HG02798 (cell line): ENCODE data around the gene TAGLN3.

Source experiments
- ATAC-seq: cut with Tn5 transposase; IDR thresholded peaks from one replicate; pipeline ENCODE4 v1.9.1; 2021; ENCODE audit warnings: mild to moderate bottlenecking; ENCODE audit not compliant: unreplicated experiment, poor library complexity

TAGLN3 gene

DNA sequence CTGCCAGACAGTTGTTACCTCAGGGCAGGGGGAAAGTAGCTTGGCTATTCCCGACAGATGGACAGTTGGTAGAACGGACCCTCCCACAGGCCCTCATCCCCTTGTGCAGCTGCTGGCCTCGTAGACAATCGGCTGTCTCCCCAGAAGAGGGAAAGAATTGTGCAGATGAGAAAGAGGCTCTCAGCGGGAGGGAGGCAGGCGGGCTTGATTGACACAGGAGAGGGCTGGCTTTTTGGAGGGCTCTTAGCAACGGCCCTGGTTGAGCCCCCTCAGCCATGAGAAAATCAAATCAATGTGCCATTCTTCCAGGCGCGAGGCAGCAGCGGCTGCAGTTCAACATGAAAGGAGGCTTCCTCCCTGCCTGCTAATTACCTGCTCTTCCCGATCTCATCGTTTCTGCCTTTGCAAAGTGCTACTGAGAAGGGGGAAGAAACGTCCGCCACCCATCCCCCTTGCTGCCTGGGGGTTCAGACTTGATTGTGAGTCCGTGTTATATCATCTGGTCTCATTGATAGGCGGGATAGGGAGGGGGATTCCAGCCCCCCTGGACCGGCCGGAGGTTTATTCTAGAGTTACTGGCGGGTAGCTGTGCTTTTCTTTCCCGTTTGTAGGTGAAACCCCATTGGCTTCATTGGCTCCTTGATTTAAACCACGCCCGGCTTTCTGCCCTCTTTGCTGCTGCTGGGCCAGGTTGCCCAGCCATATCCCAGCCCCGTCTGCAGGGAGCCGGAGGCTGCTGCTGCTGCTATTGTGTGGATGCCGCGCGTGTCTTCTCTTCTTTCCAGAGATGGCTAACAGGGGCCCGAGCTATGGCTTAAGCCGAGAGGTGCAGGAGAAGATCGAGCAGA lies at the start of gene TAGLN3:
TSS of gene TAGLN3 (plus strand) at position 287 of the 848 bp plus-strand sequence. CDS start at position 788, 501 bp downstream.
- ATAC-seq, result peak; percentile 56

DNA sequence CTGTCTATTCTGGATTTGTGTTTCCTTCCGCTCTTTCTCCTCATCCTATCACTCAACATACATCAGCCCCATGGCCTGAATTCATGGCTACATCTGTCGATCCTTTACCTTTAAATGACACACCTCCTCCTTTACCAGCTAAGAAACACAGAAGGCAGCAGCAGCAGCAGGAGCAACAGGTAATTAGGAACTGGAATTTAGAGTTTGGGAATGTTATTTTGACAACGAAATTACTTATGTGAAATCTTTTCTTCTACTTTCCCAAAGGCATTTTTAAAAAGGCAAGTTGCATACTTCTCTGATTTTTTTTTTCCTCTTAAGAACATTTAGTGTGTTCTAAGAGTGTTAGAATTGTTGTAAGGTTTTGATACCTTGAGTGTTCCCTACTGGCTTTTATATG lies 49.0 kb upstream of the TAGLN3 start:
- ATAC-seq, result no peak

DNA sequence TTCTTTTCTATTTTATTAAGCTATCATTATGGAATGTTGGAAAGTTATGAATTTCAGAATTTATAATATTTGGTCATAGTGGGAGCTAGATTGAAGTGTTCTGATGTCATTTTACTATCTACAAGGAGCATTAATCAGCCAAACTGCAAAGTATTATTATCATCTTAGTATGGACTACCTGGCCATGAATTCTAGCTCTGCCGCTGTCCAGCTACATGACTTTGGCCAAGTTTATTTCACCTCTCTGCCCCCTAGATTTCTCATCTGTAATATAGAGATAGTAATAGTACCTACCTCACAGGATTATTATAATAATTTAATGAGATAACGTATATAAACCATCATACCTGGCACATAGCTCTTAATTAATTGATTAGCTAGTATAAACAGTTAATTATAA lies 47.7 kb upstream of the TAGLN3 start:
- ATAC-seq, result no peak

DNA sequence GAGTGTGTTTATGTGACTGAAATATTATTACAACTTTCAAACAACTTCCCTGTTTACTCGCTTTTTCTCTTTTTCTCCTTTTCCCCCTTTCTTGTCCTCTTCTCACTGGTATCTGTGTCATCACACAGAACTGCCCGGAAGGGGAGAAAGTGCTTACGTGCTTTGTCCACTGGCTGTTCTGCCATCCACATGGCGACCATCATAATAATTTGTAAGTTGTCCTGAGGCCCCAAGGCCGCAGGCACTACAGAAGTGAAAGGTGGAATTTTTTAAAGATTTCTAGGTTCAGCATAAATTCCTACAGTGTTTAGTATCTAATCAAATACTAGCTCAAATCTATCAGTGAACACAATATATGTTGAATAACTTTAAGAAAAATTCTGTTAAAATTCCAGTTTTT lies 46.6 kb upstream of the TAGLN3 start:
- no peak for ATAC-seq

DNA sequence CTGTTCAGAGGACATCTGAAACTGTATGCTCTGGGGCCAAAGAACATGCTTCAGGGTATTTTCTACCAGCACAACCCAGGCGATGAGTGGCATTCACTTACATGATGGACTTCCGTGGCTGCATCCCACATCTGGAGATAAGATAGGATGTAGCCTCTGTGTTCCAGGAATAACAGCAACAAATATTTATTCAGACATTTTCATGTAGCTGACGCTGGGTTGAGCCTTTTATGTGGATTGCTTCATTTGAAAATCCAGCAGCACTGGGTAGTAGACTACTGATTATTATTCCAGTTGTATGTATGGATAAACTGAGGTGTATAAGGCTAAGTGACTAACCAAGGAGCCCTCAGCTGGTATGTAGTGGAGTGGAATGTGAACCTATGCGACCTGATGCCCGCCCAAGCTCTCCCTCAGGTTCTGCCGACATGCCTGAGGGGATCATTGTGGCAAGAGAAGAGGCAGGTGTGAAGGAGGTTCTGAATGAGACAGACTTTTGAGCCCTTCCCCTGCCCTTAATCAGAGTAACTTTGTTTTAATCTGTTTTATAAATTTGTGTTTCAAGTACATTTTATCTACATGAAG lies 45.8 kb upstream of the TAGLN3 start:
- ATAC-seq, result no peak

DNA sequence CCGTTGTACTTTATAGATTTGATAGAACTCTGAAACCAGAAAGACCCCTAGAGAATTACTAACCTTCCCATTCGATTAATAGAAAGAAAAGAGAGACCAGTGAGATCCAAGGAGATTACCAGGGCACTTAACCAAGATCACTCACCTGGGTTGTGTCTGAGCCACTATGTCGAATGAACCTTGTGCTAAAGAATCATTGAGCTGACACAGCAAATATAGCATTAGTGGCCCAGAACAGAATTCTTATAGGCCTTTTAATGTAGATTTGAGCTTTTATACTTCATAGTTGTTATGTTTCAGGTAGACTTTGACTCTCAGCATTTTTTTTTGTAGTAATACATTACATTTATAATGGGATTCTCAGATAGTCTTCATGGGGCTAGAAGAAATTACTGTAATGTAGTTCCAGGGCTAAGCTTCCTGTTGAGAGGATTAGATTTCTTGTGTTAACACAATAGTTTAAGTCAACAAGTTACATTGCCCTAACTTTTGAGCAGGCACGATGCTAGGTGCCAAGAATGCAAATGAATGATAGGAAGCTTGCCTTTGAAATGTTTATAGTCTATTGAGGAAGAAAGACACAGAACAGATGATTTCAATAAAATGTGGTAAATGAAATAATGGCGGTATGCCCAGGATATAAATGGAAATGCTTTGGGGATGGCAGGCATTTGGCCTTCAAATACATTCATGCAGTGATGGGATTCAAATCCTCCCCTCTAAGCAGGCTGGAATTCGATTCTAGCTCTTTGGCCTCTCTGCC lies 44.3 kb upstream of the TAGLN3 start:
- no peak for ATAC-seq

DNA sequence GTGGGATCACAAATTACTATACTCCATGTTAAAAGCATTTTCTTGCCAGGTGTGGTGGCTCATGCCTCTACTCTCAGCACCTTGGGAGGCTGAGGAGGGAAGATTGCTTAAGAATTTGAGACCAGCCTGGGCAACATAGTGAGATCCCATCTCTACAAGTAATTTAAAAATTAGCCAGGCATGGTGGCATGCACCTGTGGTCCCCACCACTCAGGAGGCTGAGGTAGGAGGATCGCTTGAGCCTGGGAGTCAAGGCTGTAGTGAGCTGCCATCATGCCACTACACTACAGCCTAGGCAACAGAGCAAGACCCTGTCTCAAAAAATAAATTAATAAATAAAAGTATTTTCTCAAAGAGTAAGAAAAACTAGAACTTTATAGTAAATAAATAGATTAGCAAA lies 42.8 kb upstream of the TAGLN3 start:
- no peak for ATAC-seq

DNA sequence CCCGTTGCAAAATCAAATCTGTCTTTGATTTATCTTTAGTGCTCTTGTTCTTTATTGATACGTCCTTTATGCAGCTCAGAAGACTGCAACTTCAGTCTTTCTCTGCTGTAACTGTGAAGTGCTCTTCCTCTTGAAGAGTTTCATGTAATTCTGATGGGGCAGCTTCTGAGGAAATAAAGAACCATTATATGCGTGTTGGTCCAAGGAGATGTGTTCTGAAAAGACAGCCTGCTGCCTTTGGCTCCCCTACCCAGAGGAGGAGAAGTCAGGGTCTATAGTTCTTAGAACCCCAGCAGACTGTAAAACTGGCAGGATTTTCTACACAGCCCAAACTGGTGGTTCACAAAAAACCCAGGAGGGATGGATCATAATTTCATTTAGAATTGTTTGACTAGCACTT lies 42.3 kb upstream of the TAGLN3 start:
- ATAC-seq, result no peak

DNA sequence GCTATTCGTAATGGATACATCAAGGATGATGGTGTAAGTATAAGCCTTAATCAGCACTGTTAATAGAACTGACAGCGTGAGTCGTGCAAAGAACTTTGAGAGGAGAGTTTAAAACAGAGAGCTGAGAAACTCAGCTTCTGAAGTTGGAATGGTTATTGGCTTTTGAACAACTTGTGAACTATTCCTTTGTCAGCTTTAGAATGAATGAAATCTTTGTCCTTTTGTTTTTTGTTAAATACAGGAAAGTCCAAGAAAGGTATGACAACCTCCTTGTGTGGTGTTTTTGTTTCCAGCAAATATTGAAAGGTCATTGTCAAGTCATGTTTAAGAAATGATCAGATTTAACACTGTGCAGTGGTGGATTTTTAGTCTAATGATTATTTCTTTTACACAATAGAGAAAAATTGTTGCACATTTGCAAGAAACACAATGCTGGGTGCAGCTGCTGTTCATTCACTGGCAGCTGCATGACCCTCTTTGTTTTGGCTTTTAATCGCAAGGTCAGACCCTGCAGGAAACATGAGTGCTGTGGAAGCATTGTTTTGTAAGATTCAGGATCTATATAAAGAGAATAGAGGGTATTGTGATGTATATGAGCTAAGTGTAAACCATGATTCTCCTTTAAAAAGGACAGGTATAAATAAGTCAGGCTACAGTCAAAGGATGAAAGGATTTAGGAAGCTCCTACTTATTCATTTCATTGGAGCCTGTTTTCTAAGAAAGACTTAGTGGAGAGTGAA lies 41.6 kb upstream of the TAGLN3 start:
- ATAC-seq, result no peak

DNA sequence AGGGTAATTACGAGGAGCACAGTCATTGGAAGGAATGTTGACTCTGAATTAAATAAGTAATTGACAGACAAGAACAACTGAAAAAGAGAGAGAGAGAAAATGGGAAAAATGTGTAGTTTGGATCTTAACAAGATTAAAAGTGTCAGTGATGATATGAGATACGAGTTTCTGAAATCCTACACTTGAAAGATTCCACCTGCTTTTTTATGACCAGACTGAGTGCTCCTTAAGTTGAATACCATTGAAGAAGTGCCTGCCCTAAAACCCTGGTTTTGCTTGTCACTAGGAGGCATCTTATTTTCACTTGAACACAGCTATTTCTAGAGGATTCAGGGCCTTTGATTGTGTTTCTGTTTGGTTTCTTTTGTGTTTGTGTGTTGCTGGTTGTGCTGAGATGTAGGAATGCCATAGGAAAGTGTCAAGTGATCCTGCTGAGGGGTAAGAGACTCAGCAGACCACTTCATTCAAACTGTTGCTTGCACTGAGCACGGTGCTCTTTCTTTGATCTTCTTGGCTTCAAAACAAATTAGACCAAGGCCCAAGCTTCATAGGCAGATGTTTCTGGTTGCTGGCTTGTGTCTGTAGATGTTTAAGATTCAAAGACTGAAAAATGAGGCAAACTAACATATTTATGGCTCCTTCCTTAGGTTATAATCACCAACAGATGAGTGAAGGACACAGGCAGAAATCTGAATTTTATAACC lies 37.1 kb upstream of the TAGLN3 start:
- no peak for ATAC-seq

DNA sequence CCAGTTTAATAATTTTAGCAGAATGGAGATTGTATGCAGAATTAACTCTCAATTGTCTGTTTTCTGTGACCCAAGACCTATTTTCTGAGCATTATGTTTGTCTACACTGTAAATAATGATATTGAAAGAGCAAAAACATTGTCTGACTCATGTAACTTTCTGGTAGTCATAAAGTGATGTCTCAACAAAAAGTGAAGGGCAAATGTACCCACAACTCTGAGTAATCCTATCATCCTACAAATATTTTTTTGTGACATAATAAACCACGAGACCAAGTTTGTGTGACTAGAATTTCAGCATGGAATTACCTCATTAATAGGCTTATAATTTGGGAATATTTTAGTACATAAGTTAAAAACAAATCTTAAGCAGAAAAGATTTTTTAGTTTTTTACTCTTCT lies 35.3 kb upstream of the TAGLN3 start:
- ATAC-seq, result no peak

DNA sequence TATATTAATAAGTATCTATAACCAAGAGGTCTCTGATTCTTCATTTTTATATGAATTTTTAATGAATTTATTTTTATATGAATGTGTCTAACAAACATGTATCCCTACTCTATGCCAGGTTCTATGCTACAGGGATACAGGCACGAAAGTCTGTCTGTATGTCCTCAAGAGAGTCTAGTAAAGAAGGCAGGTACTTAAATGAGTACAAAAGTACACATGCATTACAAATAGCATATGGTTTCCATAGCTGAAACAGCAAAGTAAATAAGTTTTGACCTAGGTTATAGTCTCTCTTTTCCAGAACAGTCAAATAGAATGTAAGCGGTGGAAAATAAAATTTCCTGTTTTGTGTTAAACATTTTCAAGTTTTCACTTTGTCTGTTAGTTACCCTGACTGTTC lies 33.2 kb upstream of the TAGLN3 start:
- no peak for ATAC-seq

DNA sequence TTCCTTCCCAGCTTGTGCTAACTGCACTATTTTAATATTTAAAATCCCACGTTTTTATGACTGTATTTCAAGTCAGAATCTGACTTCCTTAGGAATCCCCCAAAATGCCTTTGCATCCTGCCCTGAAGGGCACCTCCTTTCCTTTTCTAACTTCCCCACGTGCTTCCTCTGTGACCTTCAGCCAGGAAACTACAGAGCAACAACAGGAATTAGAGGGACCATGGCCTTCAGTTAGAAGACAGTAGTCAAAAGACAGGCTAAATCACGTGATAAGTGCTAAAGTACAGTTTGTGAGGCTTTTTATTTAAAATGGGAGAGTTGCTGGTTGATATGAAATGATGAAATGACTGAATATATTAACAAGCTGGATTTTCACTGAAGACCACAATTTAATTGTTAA lies 31.7 kb upstream of the TAGLN3 start:
- no peak for ATAC-seq

DNA sequence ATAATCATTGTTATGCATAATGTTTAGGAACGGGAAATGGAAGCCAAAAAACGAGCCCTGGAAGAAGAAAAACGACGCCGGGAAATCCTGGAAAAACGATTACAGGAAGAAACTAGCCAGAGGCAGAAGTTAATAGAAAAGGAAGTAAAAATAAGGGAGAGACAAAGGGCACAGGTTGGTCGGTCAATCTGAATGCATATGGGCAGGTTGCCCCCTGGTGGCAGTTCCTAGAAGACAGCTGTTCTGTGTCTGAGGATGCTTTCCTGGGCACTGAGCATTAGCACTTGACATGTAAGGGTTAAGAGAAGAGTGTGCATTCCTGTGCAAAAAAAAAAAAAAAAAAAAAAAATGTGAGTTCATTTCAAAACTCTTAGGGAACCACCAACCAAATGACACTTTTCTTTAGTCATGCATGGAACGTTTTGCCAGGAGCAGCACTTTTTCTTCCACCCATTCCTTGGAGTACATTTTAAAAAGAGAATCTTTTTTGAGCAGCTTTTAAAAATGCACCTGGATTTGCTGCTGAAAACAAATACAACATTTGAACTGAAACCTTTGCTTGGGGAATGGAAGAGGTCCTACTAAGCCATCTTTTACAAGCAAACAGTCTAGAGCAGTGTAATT lies 31.0 kb upstream of the TAGLN3 start:
- peak; percentile 97 for ATAC-seq

DNA sequence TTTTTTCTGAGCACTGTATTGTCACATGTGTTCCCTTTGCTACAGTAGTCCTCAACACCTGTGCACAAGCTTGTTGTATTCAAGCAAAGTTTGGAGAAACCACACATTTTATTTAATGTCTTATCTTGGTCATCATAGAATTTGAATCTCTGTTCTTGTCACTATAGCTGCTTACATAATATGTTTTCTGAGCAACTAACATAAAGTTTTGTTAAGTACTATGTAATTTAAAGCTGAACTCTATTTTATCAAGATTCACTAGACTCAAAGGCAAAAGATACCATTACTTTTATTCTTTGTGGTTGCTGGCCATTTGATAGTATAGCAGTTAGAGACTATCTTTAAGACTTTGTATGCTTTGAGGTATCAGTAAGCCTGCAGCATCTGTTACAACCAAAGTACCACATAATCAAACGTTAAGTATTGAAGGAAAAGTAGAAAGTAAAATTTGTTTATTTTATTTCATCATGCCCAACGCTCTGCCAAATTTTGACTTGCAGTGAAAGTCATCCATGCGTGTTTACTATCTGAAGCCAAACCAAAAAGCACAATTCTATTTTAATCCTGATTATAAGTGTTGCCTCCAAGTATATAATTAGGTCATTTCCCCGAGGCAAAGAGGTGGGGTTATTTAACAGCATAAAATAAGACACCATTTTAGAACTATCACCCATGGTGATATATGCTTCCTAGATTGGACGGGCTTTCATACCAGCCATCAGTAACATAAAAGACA lies 30.2 kb upstream of the TAGLN3 start:
- ATAC-seq, result no peak

DNA sequence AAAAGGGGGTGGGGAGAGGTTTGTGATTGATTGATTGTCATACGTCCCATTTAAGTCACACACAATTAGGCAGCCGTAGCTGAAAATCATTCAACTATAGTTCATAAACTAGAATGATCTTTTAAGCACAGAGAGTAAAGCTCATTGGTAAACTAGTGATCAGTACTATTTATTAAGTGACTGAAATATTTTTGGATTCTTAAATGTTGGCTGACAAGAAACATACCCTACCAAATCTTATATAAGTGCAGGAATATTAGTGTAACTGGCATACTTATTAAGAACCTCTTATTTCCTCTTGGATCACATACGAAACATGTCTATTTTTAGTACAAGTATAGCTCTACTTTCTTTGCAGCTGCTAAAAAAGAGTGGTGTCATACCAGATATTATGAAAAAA lies 28.3 kb upstream of the TAGLN3 start:
- no peak for ATAC-seq

DNA sequence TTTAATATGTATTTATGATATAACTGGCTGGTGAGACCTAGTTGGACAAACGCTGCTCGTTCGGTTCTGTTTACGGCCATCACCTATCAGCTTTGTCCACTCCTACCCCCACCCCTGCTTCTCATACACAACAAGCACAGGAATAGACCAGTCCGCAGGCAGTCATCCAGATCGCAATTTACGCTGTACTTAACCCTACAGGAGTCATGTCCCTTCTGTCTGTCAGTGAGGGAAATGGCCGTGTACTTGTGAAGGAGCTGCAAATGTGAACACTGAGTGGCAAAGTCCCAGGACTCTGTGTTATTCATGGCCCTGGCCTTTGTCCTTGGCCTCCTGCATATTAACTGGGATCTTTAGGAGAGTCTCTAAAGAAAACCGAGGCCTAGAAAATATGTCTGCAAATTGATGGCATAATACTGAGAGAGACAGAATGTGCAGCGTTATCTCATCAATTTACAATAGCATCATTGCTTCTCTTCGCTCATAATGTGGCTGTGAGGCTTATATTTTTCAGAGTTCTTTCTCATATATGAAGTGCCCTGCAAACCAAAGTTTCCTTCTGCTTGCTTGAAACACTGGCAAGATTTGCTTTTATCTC lies 27.1 kb upstream of the TAGLN3 start:
- no peak for ATAC-seq

DNA sequence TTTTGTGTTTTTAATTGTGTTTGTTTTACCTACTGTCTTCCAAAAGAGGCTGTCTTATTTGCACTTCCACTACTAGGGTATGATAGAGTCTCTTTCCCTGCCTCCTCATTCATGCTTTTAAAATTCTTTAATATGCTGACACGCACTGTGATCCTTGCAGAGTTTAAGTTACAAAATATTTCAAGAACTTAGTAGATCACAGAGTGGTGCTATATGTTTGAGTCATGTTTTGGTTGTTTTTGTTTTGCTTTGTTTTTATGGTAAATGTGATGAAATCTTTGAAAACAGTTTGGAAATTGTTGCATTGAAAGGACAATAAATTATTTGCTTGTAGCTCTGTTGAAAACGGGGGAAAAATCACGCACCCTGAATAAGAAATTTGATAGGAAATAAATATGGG lies 25.8 kb upstream of the TAGLN3 start:
- no peak for ATAC-seq

DNA sequence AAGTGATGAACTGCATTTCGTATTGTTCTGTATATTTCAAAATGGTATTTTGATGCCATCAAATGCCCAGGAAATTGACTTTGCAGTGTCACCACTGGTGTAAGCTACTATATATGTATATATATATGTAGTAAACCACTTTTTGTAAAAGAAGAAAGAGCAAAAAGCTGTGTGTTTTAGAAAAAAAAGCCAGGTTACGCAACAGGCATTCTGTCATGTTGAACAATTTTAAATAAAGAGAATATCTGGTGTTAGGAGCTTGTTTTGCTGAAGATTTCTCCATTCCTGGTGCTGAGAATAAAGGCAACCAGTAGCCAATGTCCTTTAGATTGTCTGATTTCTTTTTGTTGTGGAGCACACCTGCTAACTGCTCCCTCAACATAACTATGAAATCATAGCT lies 23.6 kb upstream of the TAGLN3 start:
- no peak for ATAC-seq
